Neuronal stem cell (in vitro differentiated cells): ENCODE measurements around the gene UBAP1L.

Experiments
- DNase-seq: peaks from one replicate; pipeline ENCODE4 v3.0.0-alpha.2; 2013; ENCODE audit warnings: low spot score
- H2AFZ ChIP-seq: one replicate; pipeline ENCODE4 v1.6.1; 2013; ENCODE audit warnings: mild to moderate bottlenecking, low read length, inconsistent platforms
- H2AK5ac ChIP-seq: 2 replicates; pipeline ENCODE4 v1.6.1; 2013; ENCODE audit warnings: low read depth, mild to moderate bottlenecking, inconsistent platforms, low read length, moderate library complexity, mixed read lengths
- H2BK120ac ChIP-seq: 2 replicates; pipeline ENCODE4 v1.6.1; 2013; ENCODE audit warnings: low read depth, mild to moderate bottlenecking, inconsistent platforms, low read length, moderate library complexity, mixed read lengths
- H2BK12ac ChIP-seq: one replicate; pipeline ENCODE4 v1.6.1; 2013; ENCODE audit warnings: low read length, inconsistent platforms
- H2BK15ac ChIP-seq: 2 replicates; pipeline ENCODE4 v1.6.1; 2013; ENCODE audit warnings: mild to moderate bottlenecking, low read length, inconsistent platforms, mixed read lengths
- H2BK5ac ChIP-seq: one replicate; pipeline ENCODE4 v1.6.1; 2013; ENCODE audit warnings: inconsistent platforms, mild to moderate bottlenecking, low read length, moderate library complexity
- H3K14ac ChIP-seq: one replicate; pipeline ENCODE4 v1.6.1; 2013; ENCODE audit warnings: low read length, inconsistent platforms
- H3K18ac ChIP-seq: 2 replicates; pipeline ENCODE4 v1.6.1; 2013; ENCODE audit warnings: low read length, inconsistent platforms
- H3K23ac ChIP-seq: 2 replicates; pipeline ENCODE4 v1.6.1; 2013; ENCODE audit warnings: low read depth, mild to moderate bottlenecking, mixed read lengths, low read length, inconsistent platforms; ENCODE audit not compliant: poor library complexity
- H3K27ac ChIP-seq: replicated peaks from 3 replicates; pipeline ENCODE4 v1.5.1; 2013; ENCODE audit warnings: low read length, inconsistent platforms
- H3K27me3 ChIP-seq, 3 experiments: 2 replicates each; pipeline ENCODE4 v1.6.1; 2013; ENCODE audit warnings: low read length in 3 of 3, mild to moderate bottlenecking in 2 of 3, inconsistent platforms in 1 of 3, low read depth in 1 of 3, mixed read lengths in 1 of 3, moderate library complexity in 1 of 3; ENCODE audit not compliant: control insufficient read depth in 3 of 3, insufficient read depth in 3 of 3
- H3K36me3 ChIP-seq, 2 donors: replicated peaks in 1 of 2; 2 replicates each; pipeline ENCODE4 v1.6.1; 2013; ENCODE audit warnings: low read length in 2 of 2; ENCODE audit not compliant: control insufficient read depth in 2 of 2, insufficient read depth in 2 of 2
- H3K4ac ChIP-seq: 2 replicates; pipeline ENCODE4 v1.6.1; 2013; ENCODE audit warnings: inconsistent platforms, mild to moderate bottlenecking, low read length, moderate library complexity
- H3K4me1 ChIP-seq, 2 donors: 1 replicate in 1 of 2; 2 replicates in 1 of 2; pipeline ENCODE4 v1.6.1; 2013; ENCODE audit warnings: low read length in 2 of 2, low read depth in 1 of 2; ENCODE audit not compliant: control insufficient read depth in 2 of 2, insufficient read depth in 1 of 2
- H3K4me2 ChIP-seq: one replicate; pipeline ENCODE4 v1.6.1; 2013; ENCODE audit warnings: mild to moderate bottlenecking, low read length, inconsistent platforms; ENCODE audit not compliant: insufficient read depth, poor library complexity, severe bottlenecking
- H3K4me3 ChIP-seq, 2 donors: 2 replicates each; pipeline ENCODE4 v1.5.1; 2013; ENCODE audit warnings: low read length in 2 of 2, mild to moderate bottlenecking in 2 of 2, inconsistent platforms in 1 of 2, moderate library complexity in 1 of 2
- H3K79me1 ChIP-seq: one replicate; pipeline ENCODE4 v1.6.1; 2013; ENCODE audit warnings: low read depth, mild to moderate bottlenecking, inconsistent platforms, low read length, moderate library complexity
- H3K9ac ChIP-seq: one replicate; pipeline ENCODE4 v1.6.1; 2013; ENCODE audit warnings: mild to moderate bottlenecking, low read depth, low read length, inconsistent platforms; ENCODE audit not compliant: poor library complexity
- H3K9me3 ChIP-seq, 2 donors: replicated peaks in 1 of 2; 2 replicates each; pipeline versions ENCODE3 to v1.6.1; 2013; ENCODE audit warnings: low read length in 2 of 2, mild to moderate bottlenecking in 2 of 2, inconsistent platforms in 1 of 2, low read depth in 1 of 2, mixed read lengths in 1 of 2, moderate library complexity in 1 of 2; ENCODE audit not compliant: control insufficient read depth in 2 of 2, insufficient read depth in 1 of 2
- H4K8ac ChIP-seq: one replicate; pipeline ENCODE4 v1.6.1; 2013; ENCODE audit warnings: low read depth, mild to moderate bottlenecking, inconsistent platforms, low read length, moderate library complexity
- H4K91ac ChIP-seq: one replicate; pipeline ENCODE4 v1.6.1; 2013; ENCODE audit warnings: low read length, low read depth, mild to moderate bottlenecking, inconsistent platforms; ENCODE audit not compliant: poor library complexity
- WGBS, 2 donors: extraction: QIAGEN DNeasy Blood & Tissue Kit; methylation state at CpG; one replicate each; pipeline ENCODE4 v1.1.7; 2013; ENCODE audit warnings: missing lambda C conversion rate in 2 of 2, mixed read lengths in 1 of 2; ENCODE audit not compliant: insufficient read length in 2 of 2, insufficient replicate concordance in 1 of 2; ENCODE audit errors: extremely low coverage in 2 of 2; 5-methylcytosine and 5-hydroxymethylcytosine counted together

Gene UBAP1L

DNA sequence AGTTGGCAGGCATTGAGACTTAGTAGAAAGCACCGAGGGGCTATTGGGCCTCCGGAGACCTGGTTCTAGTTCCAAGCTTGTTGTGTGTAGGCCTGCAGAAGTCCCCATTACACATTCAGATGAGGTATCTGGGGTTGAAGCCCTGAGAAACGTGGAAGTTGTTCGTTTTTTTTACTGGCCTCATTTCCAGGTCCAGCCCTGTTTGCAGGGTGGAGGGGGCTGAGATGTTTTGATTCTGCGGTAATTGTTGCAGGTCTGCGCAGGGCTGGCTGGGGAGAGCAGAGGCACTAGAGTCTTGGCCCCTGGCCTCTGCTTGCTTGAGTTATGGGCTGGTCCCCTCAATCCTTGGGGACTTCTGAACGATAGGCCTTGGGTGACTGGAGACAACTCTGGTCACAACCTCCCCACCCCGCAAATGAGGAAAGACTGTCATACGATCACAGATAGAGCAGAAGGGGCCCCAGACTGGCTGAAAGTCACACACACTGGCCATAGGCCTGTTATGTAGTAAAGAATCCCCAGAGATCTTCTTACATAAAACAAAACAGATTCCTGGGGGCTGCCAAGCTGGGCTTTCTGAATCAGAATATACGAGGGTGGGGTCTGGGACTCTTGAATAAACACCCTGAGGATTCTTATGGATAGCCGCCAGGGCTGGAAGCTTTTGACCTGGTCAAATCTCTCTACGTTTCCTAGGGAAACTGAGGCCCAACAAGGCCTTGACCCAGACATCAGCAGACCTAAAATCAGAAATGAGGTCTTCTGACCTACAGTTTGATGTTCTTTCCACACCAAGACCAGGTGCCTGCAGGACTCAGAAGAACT lies 22.8 kb downstream of the UBAP1L start:
- Histone ChIP-seq H3K18ac (no peak overlapping the region), H2AFZ (no peak overlapping the region), H3K14ac (no peak overlapping the region), H3K36me3 (peaks cover 0 to 3% of the 10 kb centered on the region in 2 donors), H3K9me3 (no peaks in the 10 kb centered on the region), H4K8ac (no peak overlapping the region), H3K79me1 (no peaks in the 10 kb centered on the region), H3K27me3 (no peaks in the 10 kb centered on the region), H3K4me3 (no peak overlapping the region), H3K4ac (no peak overlapping the region), H3K4me2 (no peak overlapping the region), H3K9ac (no peak overlapping the region), H2BK12ac (no peak overlapping the region), H2BK15ac (no peak overlapping the region), H4K91ac (no peak overlapping the region), H2BK120ac (no peak overlapping the region), H3K27ac (no peak overlapping the region), H3K4me1 (peaks cover 5 to 15% of the 10 kb centered on the region in 2 donors), H3K23ac (no peak overlapping the region), H2AK5ac (no peak overlapping the region), H2BK5ac (no peak overlapping the region)
- no peak for DNase-seq
- no CpG with 5 or more reads among the region's 12 CpGs for WGBS, 2 donors

- Histone ChIP-seq H3K36me3 (no peaks in the 10 kb centered on the region), H2BK12ac (no peak overlapping the region), H2AK5ac (no peak overlapping the region), H2AFZ (no peak overlapping the region), H3K27me3 (peaks cover 0 to 9% (median 7%) of the 10 kb centered on the region in 3 experiments), H3K4me2 (no peak overlapping the region), H3K4me3 (no peak overlapping the region), H3K4me1 (peaks cover 13 to 32% of the 10 kb centered on the region in 2 donors), H3K14ac (no peak overlapping the region), H3K4ac (no peak overlapping the region), H3K79me1 (no peaks in the 10 kb centered on the region), H3K18ac (no peak overlapping the region), H4K91ac (no peak overlapping the region), H3K9ac (no peak overlapping the region), H3K9me3 (no peaks in the 10 kb centered on the region), H3K23ac (no peak overlapping the region), H4K8ac (no peak overlapping the region), H2BK120ac (no peak overlapping the region), H2BK15ac (no peak overlapping the region), H2BK5ac (no peak overlapping the region), H3K27ac (no peak overlapping the region)
- no peak for DNase-seq
- WGBS, 2 donors: no CpG with 5 or more reads among the region's 5 CpGs
Measured at GRCh38 chr15:65089206-65089824, 25.7 kb downstream of the UBAP1L start.

DNA sequence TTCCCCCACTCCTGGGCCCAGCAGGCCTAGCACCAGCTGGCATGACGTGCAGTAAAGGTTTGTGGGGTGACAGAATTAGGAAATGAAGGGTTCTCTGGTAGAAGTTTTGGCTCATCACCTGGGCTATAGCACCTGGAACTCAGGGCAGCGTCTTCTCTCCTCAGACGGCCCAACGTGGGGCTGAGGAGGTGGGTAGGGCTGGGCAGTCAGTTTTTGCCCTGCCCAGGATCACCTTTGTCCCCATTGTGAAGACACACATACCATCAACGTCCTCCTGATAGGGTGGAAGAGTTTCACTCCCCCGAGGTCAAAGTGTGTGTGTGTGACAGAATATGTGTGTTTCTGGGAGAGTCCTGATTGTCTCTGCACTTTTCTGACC lies 26.4 kb downstream of the UBAP1L start:
- no peak overlapping the region for H3K4me3 ChIP-seq
- H3K4me2 ChIP-seq: no peak overlapping the region
- no peaks in the 10 kb centered on the region for H3K79me1 ChIP-seq
- H3K9me3 ChIP-seq: no peaks in the 10 kb centered on the region
- no peak for DNase-seq
- H2AK5ac ChIP-seq: peak overlapping the region; percentile 4
- H3K23ac ChIP-seq: no peak overlapping the region
- H3K27ac ChIP-seq: no peak overlapping the region
- WGBS, 2 donors: no CpG with 5 or more reads among the region's 6 CpGs
- no peak overlapping the region for H2BK12ac ChIP-seq
- H3K27me3 ChIP-seq: peaks cover 0 to 9% (median 7%) of the 10 kb centered on the region in 3 experiments
- no peak overlapping the region for H4K91ac ChIP-seq
- no peak overlapping the region for H2BK5ac ChIP-seq
- H3K4ac ChIP-seq: no peak overlapping the region
- H4K8ac ChIP-seq: no peak overlapping the region
- H2BK15ac ChIP-seq: peak overlapping the region; percentile 47
- no peaks in the 10 kb centered on the region for H3K36me3 ChIP-seq
- H3K4me1 ChIP-seq: peaks cover 20 to 36% of the 10 kb centered on the region in 2 donors
- no peak overlapping the region for H3K14ac ChIP-seq
- H3K18ac ChIP-seq: peak overlapping the region; percentile 66
- H2BK120ac ChIP-seq: no peak overlapping the region
- H3K9ac ChIP-seq: peak overlapping the region; percentile 37
- H2AFZ ChIP-seq: no peak overlapping the region

DNA sequence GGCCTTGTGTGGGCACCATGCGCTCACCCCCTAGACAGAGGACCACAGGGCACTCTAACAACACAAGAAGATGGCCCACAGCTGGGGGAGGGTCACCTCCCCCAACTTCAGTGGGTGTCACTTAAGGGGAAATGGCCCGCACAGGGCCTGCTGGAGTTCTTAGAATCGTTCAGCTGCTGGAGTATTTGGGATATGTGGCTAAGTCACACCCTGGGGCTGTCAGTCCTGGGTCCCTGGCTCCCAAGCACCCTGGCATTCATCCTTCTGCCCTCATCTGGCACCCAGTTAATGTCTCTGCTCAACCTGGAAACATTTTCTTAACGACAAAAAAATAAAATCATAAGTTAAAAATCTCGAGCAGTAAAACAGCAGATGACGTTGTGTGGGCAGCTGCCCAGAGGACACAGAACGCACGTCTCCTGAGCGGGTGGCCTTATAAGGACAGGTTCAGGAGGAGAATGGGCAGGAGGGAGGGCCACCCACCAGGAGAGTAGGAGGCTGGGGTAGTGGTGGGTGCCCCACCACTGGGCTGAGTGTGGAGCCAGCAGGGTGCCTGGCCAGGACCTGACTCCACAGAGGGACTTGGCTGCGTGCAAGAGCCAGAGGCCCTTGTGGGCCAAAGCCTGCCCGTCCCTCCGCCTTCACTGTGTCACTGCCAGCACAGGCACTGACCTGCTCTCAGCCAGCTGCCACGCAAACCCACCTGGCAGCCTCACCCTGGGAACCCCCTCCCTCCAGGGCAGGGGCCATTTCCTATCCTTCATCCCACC lies 26.9 kb downstream of the UBAP1L start:
- peak overlapping the region; percentile 4 for H2AK5ac ChIP-seq
- WGBS, 2 donors: no CpG with 5 or more reads among the region's 13 CpGs
- H4K91ac ChIP-seq: no peak overlapping the region
- H3K23ac ChIP-seq: no peak overlapping the region
- H3K14ac ChIP-seq: no peak overlapping the region
- no peak overlapping the region for H2BK120ac ChIP-seq
- H3K4me3 ChIP-seq: no peak overlapping the region
- H3K27ac ChIP-seq: no peak overlapping the region
- H2BK15ac ChIP-seq: peak overlapping the region; percentile 47
- H4K8ac ChIP-seq: no peak overlapping the region
- DNase-seq: no peak
- H2BK5ac ChIP-seq: no peak overlapping the region
- no peak overlapping the region for H2AFZ ChIP-seq
- H3K18ac ChIP-seq: peak overlapping the region; percentile 66
- no peaks in the 10 kb centered on the region for H3K79me1 ChIP-seq
- no peaks in the 10 kb centered on the region for H3K9me3 ChIP-seq
- no peaks in the 10 kb centered on the region for H3K36me3 ChIP-seq
- peaks cover 25 to 38% of the 10 kb centered on the region in 2 donors for H3K4me1 ChIP-seq
- no peak overlapping the region for H3K4ac ChIP-seq
- no peak overlapping the region for H2BK12ac ChIP-seq
- no peak overlapping the region for H3K4me2 ChIP-seq
- H3K9ac ChIP-seq: peak overlapping the region; percentile 37
- peaks cover 0 to 9% (median 7%) of the 10 kb centered on the region in 3 experiments for H3K27me3 ChIP-seq
